ENCODE data around the gene MINDY4. TPM values are rescaled to one million over a fixed set of nuclear protein-coding genes. Genes with fewer than 3 reads are reported as not detected.

The MINDY4 gene
- total and polyA plus RNA-seq, 8 donors, result 8.0 to 56.0 (median 17.4) TPM

DNA sequence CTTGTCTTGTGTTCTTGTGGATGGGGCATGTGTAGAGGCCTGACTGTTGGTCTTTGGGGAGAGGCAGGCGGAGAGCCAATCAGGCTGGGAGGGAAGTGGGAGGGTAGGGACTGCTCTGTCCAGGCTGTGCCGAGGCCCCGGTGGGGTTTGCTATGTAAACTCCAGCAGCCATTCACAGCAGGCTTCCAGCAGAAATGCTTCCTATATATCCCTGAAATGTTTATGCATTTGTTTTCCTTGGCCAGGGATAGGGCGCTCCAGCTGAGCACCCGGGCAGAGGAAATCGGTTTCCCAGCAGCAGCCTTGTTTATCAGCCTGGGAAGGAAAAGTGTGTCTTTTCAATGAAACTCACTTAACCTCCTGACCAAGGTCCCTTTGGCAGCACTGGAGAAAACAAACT, 122.1 kb downstream of the MINDY4 start:
- TF ChIP-seq, protein P1, sequence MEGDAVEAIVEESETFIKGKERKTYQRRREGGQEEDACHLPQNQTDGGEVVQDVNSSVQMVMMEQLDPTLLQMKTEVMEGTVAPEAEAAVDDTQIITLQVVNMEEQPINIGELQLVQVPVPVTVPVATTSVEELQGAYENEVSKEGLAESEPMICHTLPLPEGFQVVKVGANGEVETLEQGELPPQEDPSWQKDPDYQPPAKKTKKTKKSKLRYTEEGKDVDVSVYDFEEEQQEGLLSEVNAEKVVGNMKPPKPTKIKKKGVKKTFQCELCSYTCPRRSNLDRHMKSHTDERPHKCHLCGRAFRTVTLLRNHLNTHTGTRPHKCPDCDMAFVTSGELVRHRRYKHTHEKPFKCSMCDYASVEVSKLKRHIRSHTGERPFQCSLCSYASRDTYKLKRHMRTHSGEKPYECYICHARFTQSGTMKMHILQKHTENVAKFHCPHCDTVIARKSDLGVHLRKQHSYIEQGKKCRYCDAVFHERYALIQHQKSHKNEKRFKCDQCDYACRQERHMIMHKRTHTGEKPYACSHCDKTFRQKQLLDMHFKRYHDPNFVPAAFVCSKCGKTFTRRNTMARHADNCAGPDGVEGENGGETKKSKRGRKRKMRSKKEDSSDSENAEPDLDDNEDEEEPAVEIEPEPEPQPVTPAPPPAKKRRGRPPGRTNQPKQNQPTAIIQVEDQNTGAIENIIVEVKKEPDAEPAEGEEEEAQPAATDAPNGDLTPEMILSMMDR (IDR thresholded peaks at IDR 0.05), result no peak
- DNase-seq (peak in 3 of 4 donors; percentile 61 to 90 (median 75)), ATAC-seq (no peak)
- Histone ChIP-seq H3K4me1 (peaks cover 40 to 53% of the 10 kb centered on the region in 2 donors), H3K27me3 (no peaks in the 10 kb centered on the region), H3K9me3 (no peaks in the 10 kb centered on the region), H3K36me3 (no peaks in the 10 kb centered on the region), H3K4me3 (no peak overlapping the region), H3K27ac (peak overlapping the region; percentile 26 to 59)
- intact Hi-C loops (cut with DNase I), result no loop called here

DNA sequence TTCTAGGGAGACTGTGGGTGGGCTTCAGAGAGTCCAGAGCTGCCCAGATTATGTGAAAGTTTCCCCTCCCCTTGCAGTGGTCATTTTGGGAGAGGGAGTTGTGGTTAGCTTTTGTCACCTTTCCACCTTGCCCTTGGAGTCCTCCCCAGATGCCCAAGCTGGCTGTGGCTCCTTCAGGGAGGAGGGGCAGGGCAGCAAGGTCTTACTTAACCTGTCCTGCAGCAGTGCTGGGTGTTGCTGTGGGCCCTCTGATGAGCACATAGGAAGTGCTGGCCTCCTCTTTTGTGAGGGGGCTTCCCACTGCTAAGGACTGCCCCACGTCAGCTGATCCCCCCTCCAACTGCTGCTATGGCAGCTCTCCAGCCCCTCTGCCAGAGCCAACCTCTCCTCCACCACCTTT, 122.8 kb downstream of the MINDY4 start:
- peaks cover 35 to 51% of the 10 kb centered on the region in 2 donors for H3K4me1 ChIP-seq
- peak overlapping the region; percentile 26 to 59 for H3K27ac ChIP-seq
- TF ChIP-seq, protein P1 (IDR thresholded peaks at IDR 0.05), result no peak
- ATAC-seq (no peak), DNase-seq (peak in 1 of 4 donors; percentile 48)
- no peaks in the 10 kb centered on the region for H3K27me3 ChIP-seq
- H3K36me3 ChIP-seq, result no peaks in the 10 kb centered on the region
- H3K9me3 ChIP-seq, result no peaks in the 10 kb centered on the region
- intact Hi-C loops (cut with DNase I), result no loop called here
- H3K4me3 ChIP-seq, result no peak overlapping the region

- no peaks in the 10 kb centered on the region for H3K9me3 ChIP-seq
- H3K4me1 ChIP-seq, result peaks cover 33 to 57% of the 10 kb centered on the region in 2 donors
- peak overlapping the region; percentile 19 to 59 for H3K27ac ChIP-seq
- intact Hi-C loops (cut with DNase I), result no loop called here
- DNase-seq (peak in 1 of 4 donors; percentile 65), ATAC-seq (no peak)
- H3K4me3 ChIP-seq, result no peak overlapping the region
- no peaks in the 10 kb centered on the region for H3K36me3 ChIP-seq
- H3K27me3 ChIP-seq, result no peaks in the 10 kb centered on the region
- TF ChIP-seq, protein P1 (IDR thresholded peaks at IDR 0.05), result no peak
Observed at GRCh38 chr7:30894866-30895605, 123.8 kb downstream of the MINDY4 start.

DNA sequence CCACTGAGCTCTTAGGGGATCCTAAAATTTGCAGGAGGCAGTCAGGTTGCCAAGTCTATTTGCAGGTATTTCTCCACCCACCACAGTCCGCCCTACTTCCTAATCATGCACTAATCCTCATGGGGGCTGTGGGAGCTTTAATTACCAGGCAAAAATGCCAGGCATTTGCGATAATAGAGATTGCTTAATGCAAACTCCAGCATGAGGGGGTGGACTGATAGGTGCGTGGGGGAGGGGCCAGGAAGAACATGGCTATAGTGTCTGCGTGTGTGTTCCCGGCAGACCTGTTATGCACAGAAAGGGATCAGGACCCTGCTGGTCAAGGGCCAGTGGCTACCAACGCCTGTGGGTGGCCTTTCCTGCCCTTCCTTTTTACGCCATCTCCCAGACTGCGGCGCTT, 124.8 kb downstream of the MINDY4 start:
- intact Hi-C loops (cut with DNase I), result no loop called here
- no peaks in the 10 kb centered on the region for H3K36me3 ChIP-seq
- DNase-seq, result peak in 1 of 4 donors; percentile 41
- peaks cover 33 to 57% of the 10 kb centered on the region in 2 donors for H3K4me1 ChIP-seq
- no peaks in the 10 kb centered on the region for H3K9me3 ChIP-seq
- no peak overlapping the region for H3K4me3 ChIP-seq
- peak overlapping the region; percentile 64 to 67 for H3K27ac ChIP-seq
- TF ChIP-seq, protein P1 (IDR thresholded peaks at IDR 0.05), result no peak
- no peaks in the 10 kb centered on the region for H3K27me3 ChIP-seq
- peak; percentile 50 for ATAC-seq

DNA sequence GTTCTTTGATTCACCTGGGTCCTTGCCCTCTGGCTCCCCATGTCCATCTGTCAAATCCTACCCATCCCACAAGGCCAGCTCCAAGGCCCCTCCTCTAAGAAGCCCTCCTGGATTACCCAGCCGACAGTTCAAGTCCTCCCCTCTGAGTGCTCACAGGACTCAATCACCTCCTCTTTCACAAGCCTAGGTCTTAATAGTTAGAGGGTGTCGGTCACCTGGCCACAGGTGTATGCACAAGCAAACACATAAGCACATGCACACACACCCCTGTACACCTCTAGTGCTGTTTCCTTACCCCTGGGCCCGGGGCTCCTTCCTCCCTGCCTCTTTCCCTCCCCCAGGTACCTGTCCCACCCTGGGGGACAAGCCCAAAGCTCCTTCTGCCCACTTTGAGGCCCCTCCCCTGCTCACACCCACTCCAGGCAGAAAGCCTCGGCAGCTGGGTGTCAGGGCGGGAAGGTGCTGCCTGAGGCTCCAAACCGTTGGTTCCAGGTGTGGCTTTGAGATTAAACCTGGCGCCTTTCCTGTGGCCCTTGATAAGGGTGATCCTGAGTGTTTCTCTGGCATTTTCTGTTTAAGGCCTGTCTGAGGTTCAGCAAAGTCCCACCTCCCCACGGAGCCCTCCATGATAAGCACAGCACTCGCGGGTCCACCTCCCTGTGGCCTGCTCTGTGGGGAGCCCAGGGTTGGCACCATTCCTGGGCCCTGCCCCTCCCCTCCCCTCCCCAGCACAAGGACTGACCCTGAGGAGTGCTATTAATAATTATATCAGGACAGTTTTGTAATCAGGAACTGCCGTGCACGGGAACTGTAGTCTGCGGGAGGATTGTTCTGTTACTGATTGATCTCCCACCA, 125.8 kb downstream of the MINDY4 start:
- no peaks in the 10 kb centered on the region for H3K27me3 ChIP-seq
- DNase-seq (peak in 3 of 4 donors; percentile 74 to 81 (median 81)), ATAC-seq (peak; percentile 75)
- H3K27ac ChIP-seq, result peak overlapping the region; percentile 64 to 67
- no peak overlapping the region for H3K4me3 ChIP-seq
- peaks cover 33 to 57% of the 10 kb centered on the region in 2 donors for H3K4me1 ChIP-seq
- H3K36me3 ChIP-seq, result no peaks in the 10 kb centered on the region
- H3K9me3 ChIP-seq, result no peaks in the 10 kb centered on the region
- TF ChIP-seq, protein P1 (IDR thresholded peaks at IDR 0.05), result no peak
- intact Hi-C loops (cut with DNase I), result no loop called here
